Measurements from ENCODE around the gene RABAC1. TPM values are rescaled to one million over a fixed set of nuclear protein-coding genes. Genes with fewer than 3 reads are reported as not detected.
"Not testable (repeated sequence)": the region's sequence is repeated elsewhere in the genome, so short reads cannot be mapped to it uniquely, and the experiment has no call there.

RABAC1 gene
- 10 to 100 TPM; 68.1 to 73.5 TPM for total RNA-seq

- ChIA-PET CTCF (interaction anchor here (0.8 to 2.7 kb wide), 7 partner anchors 10 to 99 kb away, joined by 3 to 18 read pairs (median 3); partner anchors contain the start of gene RPS19), POLR2A (interaction anchor here (0.5 to 2.3 kb wide), 6 partner anchors 9 to 122 kb away, joined by 3 to 12 read pairs (median 4); partner anchors contain the start of gene RPS19)
These were observed at the start of gene RABAC1 for GRCh38 chr19:41959056-41960053. TSS of gene RABAC1 (minus strand) at chr19:41959321. CDS start at chr19:41959292, 29 bp downstream.

- ChIA-PET CTCF (no interaction called here), POLR2A (interaction anchor here (0.7 kb wide), 1 partner anchor 22 kb away, joined by 3 read pairs; no protein-coding TSS in a partner anchor)
These were observed 47.4 kb upstream of the RABAC1 start for GRCh38 chr19:42006569-42006968.

GRCh38 chr19:42005504-42005903 is 46.4 kb upstream of the RABAC1 start:
- CTCF ChIA-PET, result no interaction called here
- POLR2A ChIA-PET, result no interaction called here

- ChIA-PET CTCF (no interaction called here), POLR2A (no interaction called here)
These were observed 44.6 kb upstream of the RABAC1 start for GRCh38 chr19:42003506-42004294.

- POLR2A ChIA-PET, result no interaction called here
- CTCF ChIA-PET, result interaction anchor here (0.8 to 1.3 kb wide), 4 partner anchors 14 to 164 kb away, joined by 3 to 4 read pairs (median 3); no protein-coding TSS in a partner anchor
These were observed 40.7 kb upstream of the RABAC1 start for GRCh38 chr19:41999878-42000208.

GRCh38 chr19:41999071-41999877 is 40.2 kb upstream of the RABAC1 start:
- POLR2A ChIA-PET, result no interaction called here
- CTCF ChIA-PET, result interaction anchor here (1.3 kb wide), 2 partner anchors 13 to 54 kb away, joined by 3 to 4 read pairs; no protein-coding TSS in a partner anchor

GRCh38 chr19:41998246-41999020 is 39.3 kb upstream of the RABAC1 start:
- ChIA-PET CTCF (no interaction called here), POLR2A (no interaction called here)

- ChIA-PET CTCF (no interaction called here), POLR2A (no interaction called here)
These were observed 38.7 kb upstream of the RABAC1 start for GRCh38 chr19:41997851-41998229.

- CTCF ChIA-PET, result interaction anchor here (0.6 kb wide), 2 partner anchors 12 to 94 kb away, joined by 3 to 5 read pairs; no protein-coding TSS in a partner anchor
These were observed 38.2 kb upstream of the RABAC1 start for GRCh38 chr19:41997121-41997850.

GRCh38 chr19:41995959-41996797 is 37.1 kb upstream of the RABAC1 start:
- ChIA-PET POLR2A (no interaction called here), CTCF (interaction anchor here (0.6 to 1.0 kb wide), 3 partner anchors 10 to 95 kb away, joined by 3 to 5 read pairs (median 3); no protein-coding TSS in a partner anchor)

More at GRCh38 chr19:41997121-41997850, 38.2 kb upstream of the RABAC1 start:
- POLR2A ChIA-PET, result no interaction called here

- ChIA-PET POLR2A (no interaction called here), CTCF (interaction anchor here (1.0 kb wide), 1 partner anchor 40 kb away, joined by 3 read pairs; no protein-coding TSS in a partner anchor)
These were observed 36.2 kb upstream of the RABAC1 start for GRCh38 chr19:41994994-41995958.

GRCh38 chr19:41994521-41994971 is 35.4 kb upstream of the RABAC1 start:
- POLR2A ChIA-PET, result no interaction called here
- CTCF ChIA-PET, result no interaction called here

- ChIA-PET CTCF (no interaction called here), POLR2A (interaction anchor here (0.6 kb wide), 1 partner anchor 35 kb away, joined by 3 read pairs; the partner anchor contains the start of gene RABAC1)
These were observed 34.7 kb upstream of the RABAC1 start, which contains the start of gene ATP1A3 for GRCh38 chr19:41993612-41994483. TSS of gene ATP1A3 (minus strand) at chr19:41994230. CDS start at chr19:41994076, 154 bp downstream.

- CTCF ChIA-PET, POLR2A ChIA-PET: not testable (repeated sequence)
These were observed 32.9 kb upstream of the RABAC1 start for GRCh38 chr19:41991925-41992569.
